ENCODE data around the gene BCAS1. TPM values are rescaled to one million over a fixed set of nuclear protein-coding genes. Genes with fewer than 3 reads are reported as not detected.

The BCAS1 gene
- total RNA-seq, 1 donor from 2014 or later, result 0.32 TPM

GRCh38 chr20:53921443-53921973, 148.9 kb downstream of the BCAS1 start:
- peaks cover 12% of the 10 kb centered on the region for H3K4me1 Mint-ChIP-seq (ENCODE audit: low read depth, unreplicated experiment)

GRCh38 chr20:53920647-53921245, 149.6 kb downstream of the BCAS1 start:
- peaks cover 3% of the 10 kb centered on the region for H3K9me3 Mint-ChIP-seq (ENCODE audit: unreplicated experiment)
- peaks cover 15% of the 10 kb centered on the region for H3K4me1 Mint-ChIP-seq (ENCODE audit: low read depth, unreplicated experiment)
- H3K27ac Mint-ChIP-seq (ENCODE audit: unreplicated experiment), result no peak overlapping the region
- no peak for DNase-seq
- H3K27me3 Mint-ChIP-seq (ENCODE audit: unreplicated experiment), result peaks cover 3% of the 10 kb centered on the region
- H3K4me3 Mint-ChIP-seq (ENCODE audit: unreplicated experiment), result no peak overlapping the region
- no peaks in the 10 kb centered on the region for H3K36me3 Mint-ChIP-seq (ENCODE audit: unreplicated experiment)
- TF ChIP-seq CTCF (IDR thresholded peaks at IDR 0.05; ENCODE audit: partially characterized antibody, unreplicated experiment), result no peak

More at GRCh38 chr20:53921443-53921973, 148.9 kb downstream of the BCAS1 start:
- no peak for TF ChIP-seq CTCF (IDR thresholded peaks at IDR 0.05; ENCODE audit: partially characterized antibody, unreplicated experiment)
- no peak for DNase-seq
- peaks cover 2% of the 10 kb centered on the region for H3K9me3 Mint-ChIP-seq (ENCODE audit: unreplicated experiment)
- H3K27ac Mint-ChIP-seq (ENCODE audit: unreplicated experiment), result no peak overlapping the region
- H3K4me3 Mint-ChIP-seq (ENCODE audit: unreplicated experiment), result no peak overlapping the region
- H3K36me3 Mint-ChIP-seq (ENCODE audit: unreplicated experiment), result no peaks in the 10 kb centered on the region
- H3K27me3 Mint-ChIP-seq (ENCODE audit: unreplicated experiment), result peaks cover 1% of the 10 kb centered on the region

- peaks cover 4% of the 10 kb centered on the region for H3K9me3 Mint-ChIP-seq (ENCODE audit: unreplicated experiment)
- DNase-seq, result no peak
- no peak overlapping the region for H3K4me3 Mint-ChIP-seq (ENCODE audit: unreplicated experiment)
- H3K4me1 Mint-ChIP-seq (ENCODE audit: low read depth, unreplicated experiment), result peaks cover 18% of the 10 kb centered on the region
- TF ChIP-seq CTCF (IDR thresholded peaks at IDR 0.05; ENCODE audit: partially characterized antibody, unreplicated experiment), result no peak
- no peak overlapping the region for H3K27ac Mint-ChIP-seq (ENCODE audit: unreplicated experiment)
- peaks cover 4% of the 10 kb centered on the region for H3K27me3 Mint-ChIP-seq (ENCODE audit: unreplicated experiment)
- no peaks in the 10 kb centered on the region for H3K36me3 Mint-ChIP-seq (ENCODE audit: unreplicated experiment)
These were observed 150.5 kb downstream of the BCAS1 start for GRCh38 chr20:53919886-53920285.

- DNase-seq, result peak; percentile 59
- Mint-ChIP-seq H3K27ac (ENCODE audit: unreplicated experiment) (no peak overlapping the region), H3K27me3 (ENCODE audit: unreplicated experiment) (peaks cover 6% of the 10 kb centered on the region), H3K4me3 (ENCODE audit: unreplicated experiment) (peak overlapping the region; percentile 89), H3K9me3 (ENCODE audit: unreplicated experiment) (peaks cover 4% of the 10 kb centered on the region), H3K4me1 (ENCODE audit: low read depth, unreplicated experiment) (peaks cover 26% of the 10 kb centered on the region), H3K36me3 (ENCODE audit: unreplicated experiment) (no peaks in the 10 kb centered on the region)
- TF ChIP-seq CTCF (IDR thresholded peaks at IDR 0.05; ENCODE audit: partially characterized antibody, unreplicated experiment), result no peak
These were observed 151.4 kb downstream of the BCAS1 start for GRCh38 chr20:53918949-53919361.

GRCh38 chr20:53918020-53918311, 152.4 kb downstream of the BCAS1 start:
- peaks cover 4% of the 10 kb centered on the region for H3K9me3 Mint-ChIP-seq (ENCODE audit: unreplicated experiment)
- H3K27ac Mint-ChIP-seq (ENCODE audit: unreplicated experiment), result no peak overlapping the region
- H3K36me3 Mint-ChIP-seq (ENCODE audit: unreplicated experiment), result no peaks in the 10 kb centered on the region
- no peak overlapping the region for H3K4me3 Mint-ChIP-seq (ENCODE audit: unreplicated experiment)
- no peak for DNase-seq
- H3K27me3 Mint-ChIP-seq (ENCODE audit: unreplicated experiment), result peaks cover 6% of the 10 kb centered on the region
- H3K4me1 Mint-ChIP-seq (ENCODE audit: low read depth, unreplicated experiment), result peaks cover 26% of the 10 kb centered on the region
- no peak for TF ChIP-seq CTCF (IDR thresholded peaks at IDR 0.05; ENCODE audit: partially characterized antibody, unreplicated experiment)

Measured in glutamatergic neuron (in vitro differentiated cells).